ENCODE measurements around the gene PPP1R8.

The PPP1R8 gene

DNA sequence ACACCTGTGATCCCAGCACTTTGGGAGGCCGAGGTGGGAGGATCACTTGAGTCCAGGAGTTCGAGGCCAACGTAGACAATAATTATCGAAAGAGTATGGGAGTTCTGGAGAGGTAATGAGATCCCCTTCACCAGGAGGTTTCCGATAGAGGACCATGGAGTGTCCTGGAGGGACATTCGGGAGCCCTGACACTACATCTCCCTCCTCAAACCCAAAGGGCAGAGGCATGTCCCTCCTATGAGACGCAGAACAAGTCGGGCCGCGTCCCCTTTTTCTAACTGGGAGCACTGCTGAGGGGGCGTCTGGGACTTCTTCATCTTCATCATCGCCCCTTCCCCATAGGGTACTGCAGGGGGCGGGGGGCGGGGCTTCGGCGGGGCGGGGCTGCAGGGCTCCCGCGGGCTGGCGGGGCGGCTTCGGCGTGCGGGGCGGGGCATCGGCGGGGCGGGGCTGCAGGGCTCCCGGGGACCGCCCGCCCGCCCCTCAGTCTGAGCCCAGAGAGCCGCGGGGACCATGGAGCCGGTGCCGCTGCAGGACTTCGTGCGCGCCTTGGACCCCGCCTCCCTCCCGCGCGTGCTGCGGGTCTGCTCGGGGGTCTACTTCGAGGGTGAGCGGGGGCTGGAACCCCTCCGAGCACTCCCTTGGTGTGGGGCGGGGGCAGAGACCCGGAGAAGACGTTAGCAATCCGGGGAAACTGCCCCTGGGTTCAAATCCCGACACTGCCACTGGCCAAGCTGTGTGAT is 41.6 kb downstream of the PPP1R8 start, which contains the start of gene THEMIS2:
Gene THEMIS2, plus strand, starts transcription at position 486 of the 743 bp plus-strand sequence. Its CDS starts 28 bp downstream, at position 514.
- DNase-seq (ENCODE audit: low read depth): no peak

DNA sequence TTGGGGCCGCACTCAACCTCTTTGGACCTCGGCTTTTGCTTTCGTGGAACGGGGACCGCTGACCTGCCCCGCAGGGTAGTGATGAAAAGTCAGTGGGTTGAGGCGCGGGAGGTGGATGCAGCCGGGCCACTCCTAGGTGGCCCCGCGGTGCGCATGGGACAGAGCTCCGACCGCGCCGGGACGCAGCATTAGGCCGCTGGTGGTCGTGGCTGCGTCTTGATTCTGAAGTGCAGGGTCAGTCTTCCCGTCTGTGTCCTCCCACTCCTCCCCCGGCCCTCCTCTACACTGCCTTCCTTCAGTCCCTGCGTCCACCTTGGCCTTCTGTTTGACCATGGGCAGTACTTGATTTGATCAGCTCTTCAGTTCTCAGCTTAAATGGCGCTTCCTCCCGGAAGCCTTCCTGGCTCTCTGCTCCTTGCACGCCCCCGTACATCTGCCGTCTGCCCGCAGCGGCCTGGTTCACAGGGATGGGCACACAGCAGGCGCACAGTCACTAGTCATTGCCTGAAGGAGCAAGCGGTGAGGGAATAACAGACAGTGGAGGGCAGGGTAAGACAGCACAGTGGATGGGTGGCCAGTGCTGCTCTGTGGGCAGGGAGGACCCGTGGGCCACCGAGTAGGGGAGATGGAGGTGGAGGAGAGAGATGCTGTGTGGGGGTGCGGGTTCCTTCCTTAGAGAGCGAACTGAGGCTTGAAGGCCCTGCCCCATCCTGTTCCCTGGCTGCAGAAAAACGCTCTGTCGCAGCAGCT is 42.4 kb downstream of the PPP1R8 start:
- DNase-seq (ENCODE audit: low read depth): no peak

DNA sequence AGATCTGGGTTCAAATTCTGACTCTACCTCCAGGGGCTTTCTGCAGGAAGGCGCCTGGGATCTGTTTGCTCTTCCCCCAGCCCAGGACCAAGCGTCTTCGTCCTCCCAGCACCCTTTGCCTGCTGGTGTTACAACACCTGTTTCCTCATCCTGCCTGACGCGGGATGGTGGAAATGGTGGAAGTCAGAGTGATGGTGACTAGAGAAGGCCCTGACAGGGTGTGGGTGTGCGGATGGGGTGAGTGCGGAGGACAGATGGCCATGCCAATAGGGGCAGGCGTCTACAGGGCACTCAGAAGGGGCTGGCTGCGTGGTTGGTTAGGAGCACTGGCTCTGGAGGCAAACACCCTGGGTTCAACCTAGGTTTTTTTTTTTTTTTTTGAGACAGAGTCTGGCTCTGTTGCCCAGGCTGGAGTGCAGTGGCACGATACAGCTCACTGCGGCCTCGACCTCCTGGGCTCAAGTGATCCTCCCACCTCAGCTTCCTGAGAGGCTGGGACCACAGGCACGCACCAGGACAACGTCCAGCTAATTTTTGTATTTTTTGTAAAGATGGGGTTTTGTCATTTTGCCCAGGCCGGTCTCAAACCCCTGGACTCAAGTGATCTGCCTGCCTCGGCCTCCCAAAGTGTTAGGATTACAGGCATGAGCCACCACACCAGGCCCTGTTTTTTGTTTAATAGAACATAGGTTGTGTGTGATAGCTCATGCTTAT is 43.2 kb downstream of the PPP1R8 start:
- no peak for DNase-seq (ENCODE audit: low read depth)

DNA sequence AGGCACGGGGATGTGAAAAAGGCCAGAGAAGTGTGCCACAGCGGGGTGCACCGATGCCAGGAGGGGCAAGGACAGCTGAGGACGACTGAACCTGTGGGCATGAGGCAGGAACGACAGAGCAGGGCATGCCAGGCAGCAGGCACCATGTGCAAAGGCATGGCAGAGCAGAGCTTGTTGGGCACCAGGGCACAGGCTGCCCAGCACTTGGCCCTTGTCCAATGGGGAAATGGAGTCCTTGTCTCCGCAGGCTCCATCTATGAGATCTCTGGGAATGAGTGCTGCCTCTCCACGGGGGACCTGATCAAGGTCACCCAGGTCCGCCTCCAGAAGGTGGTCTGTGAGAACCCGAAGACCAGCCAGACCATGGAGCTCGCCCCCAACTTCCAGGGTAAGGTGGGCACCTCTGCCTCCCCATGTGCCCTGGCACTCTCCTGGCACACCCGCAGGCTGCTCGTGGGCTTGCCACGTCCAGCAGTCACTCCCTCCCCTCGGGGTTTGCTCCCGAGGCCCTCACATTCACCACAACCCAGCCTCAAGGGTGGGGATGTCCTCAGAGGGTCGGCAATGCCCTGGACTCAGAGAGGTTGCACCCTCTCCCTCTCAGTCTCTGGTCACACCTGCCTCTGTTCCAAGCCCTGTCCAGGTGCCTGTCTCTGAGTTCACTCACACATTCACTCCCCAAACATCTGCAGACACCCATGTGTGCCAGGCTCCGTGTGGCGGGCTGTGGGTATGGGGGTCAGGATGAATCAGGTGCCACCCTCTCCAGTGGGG is 45.9 kb downstream of the PPP1R8 start:
- no peak for DNase-seq (ENCODE audit: low read depth)

DNA sequence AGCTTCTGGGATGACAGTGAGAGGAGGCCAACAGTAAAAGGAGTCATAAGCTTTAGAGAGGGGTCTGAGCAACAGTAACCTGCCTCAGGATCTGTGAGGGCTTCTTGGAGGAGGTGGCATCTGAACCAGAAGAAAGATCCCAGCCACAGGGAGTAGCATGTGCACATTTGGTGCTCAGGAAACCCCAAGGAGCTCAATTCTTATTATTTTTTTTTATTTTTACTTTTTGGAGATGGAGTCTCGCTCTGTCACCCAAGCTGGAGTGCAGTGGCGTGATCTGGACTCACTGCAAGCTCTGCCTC is 46.5 kb downstream of the PPP1R8 start:
- no peak for DNase-seq (ENCODE audit: low read depth)

DNA sequence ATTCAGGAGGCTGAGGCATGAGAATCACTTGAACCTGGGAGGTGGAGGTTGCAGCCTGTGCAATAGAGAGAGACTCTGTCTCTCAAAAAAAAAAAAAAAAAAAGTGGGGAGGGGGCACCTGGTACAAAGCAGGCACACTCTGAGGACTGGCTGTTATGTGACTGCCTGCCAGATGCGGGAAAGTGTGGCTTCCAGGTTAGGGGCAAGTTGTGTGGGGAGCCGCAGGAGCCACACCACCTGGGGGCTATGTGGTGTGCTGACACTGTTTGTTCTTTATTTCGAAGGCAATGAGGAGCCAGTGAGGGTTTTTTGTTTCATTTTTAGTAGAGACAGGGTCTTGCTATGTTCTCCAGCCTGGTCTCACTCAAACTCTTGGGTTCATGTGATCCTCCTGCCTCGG is 47.5 kb downstream of the PPP1R8 start:
- no peak for DNase-seq (ENCODE audit: low read depth)

DNA sequence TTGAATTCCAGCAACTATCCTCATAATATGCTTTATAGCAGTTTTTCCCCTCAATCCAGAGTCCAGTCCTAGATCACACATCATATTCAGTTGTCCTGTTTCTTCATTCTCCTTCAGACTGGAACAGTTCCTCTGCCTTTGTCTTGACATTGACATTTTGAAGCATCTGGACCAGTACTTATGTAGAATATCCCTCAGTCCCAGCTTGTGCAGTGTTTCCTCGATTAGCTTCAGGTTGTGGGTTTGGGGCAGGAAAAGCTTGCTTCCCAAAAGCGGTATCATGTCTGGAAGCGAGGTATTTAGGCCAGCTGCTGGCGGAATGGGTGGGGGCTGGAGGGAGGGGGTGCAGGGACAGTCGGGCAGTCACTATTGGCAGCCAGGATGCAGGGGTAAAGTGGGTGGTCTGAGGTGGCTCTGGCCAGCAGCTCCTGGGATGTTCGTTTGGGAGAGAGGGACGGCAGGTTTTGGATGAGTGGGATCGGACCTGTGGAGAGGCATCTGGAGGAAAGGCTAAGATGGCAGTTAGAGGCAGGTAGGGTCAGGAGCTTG is 48.3 kb downstream of the PPP1R8 start:
- DNase-seq (ENCODE audit: low read depth): no peak

DNA sequence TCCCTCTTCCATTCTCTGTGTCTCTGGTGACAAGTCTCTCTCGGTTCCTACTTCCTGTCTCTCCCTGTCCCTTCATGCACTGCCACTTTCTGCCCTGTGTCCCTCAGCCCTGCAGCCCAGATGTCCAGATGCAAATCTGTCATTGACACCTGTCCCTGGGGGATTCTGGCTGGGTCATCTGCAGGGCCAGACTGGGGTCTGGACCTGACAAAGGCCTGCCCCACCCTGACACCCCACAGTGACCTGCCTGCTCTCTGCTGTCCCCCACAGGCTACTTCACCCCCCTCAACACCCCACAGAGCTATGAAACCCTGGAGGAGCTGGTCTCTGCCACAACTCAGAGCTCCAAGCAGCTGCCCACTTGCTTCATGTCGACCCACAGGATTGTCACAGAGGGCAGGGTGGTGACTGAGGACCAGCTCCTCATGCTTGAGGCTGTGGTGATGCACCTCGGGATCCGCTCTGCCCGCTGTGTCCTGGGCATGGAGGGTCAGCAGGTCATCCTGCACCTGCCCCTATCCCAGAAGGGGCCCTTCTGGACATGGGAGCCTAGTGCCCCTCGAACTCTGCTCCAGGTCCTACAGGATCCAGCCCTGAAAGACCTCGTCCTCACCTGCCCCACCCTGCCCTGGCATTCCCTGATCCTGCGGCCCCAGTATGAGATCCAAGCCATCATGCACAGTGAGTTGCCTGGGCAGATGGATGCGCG is 48.9 kb downstream of the PPP1R8 start:
- DNase-seq (ENCODE audit: low read depth): no peak

DNA sequence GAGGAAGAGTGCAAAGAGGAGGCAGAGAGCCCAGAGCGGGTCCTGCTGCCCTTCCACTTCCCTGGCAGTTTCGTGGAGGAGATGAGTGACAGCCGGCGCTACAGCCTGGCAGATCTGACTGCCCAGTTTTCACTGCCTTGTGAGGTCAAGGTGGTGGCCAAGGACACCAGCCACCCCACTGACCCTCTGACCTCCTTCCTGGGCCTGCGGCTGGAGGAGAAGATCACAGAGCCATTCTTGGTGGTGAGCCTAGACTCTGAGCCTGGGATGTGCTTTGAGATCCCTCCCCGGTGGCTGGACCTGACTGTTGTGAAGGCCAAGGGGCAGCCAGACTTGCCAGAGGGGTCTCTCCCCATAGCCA is 51.9 kb downstream of the PPP1R8 start:
- no peak for DNase-seq (ENCODE audit: low read depth)

DNA sequence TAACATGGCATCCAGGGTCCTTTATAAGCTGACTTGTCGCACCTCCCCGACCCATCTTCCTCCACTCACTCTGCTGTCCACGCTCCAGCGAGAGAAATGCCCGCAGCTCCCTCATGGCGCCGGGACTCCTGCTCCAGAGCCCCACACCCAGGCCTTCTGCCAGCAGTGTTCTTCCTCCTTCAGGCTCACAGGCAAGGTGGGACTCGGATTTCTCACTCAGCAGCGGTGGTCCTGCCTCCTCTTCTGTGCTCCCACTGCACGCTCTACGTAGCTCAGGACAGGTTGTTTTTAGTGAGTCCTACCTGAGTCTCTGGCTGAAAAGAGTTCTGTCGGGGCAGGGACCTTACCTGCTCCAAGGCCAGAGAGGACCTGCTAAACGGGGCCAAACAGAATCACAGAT is 53.0 kb downstream of the PPP1R8 start:
- no peak for DNase-seq (ENCODE audit: low read depth)

DNA sequence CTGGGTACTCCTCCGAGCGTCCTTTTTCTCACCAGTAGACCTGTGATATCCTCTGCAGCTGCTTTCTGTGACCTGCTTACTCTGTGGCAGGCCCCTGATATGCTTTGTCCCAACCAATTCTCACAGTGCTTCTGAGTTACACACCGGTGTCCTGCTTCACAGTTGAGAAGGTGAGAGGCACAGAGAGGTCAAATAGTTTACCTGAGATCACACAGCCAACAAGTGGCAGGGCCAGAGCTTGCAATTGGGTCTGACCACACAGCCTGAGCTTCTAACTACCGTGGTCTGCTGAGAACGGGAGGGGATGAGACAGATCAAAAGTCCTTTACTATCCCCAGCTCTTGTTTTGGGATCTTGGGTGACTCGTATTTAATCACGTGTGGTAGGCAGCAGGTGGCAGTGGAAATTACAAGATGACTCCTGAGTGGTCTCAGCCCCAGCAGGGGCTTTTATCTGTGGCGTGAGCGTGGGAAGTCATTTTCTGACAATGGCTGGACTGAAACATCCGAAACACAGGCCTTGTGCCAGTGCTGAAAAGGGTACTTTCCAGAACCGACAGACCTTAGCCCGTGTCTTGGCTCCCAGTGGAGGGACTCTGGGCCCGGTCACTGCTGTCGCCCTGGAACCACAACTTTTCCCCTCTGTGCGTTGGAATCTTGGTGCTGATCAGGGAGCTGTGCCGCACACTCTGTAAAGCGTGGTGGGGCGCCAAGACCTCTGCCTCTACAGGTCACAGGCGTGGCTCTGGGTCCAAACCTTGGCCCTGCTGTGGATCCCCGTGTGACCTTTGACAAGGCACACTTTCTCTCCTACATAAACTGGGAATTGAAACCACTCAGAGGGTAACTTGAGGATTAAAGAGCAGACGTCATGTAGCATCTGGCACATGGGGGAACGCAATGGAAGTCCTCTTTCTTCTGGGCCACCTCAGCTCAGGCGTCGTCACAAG is 53.7 kb downstream of the PPP1R8 start:
- no peak for DNase-seq (ENCODE audit: low read depth)

DNA sequence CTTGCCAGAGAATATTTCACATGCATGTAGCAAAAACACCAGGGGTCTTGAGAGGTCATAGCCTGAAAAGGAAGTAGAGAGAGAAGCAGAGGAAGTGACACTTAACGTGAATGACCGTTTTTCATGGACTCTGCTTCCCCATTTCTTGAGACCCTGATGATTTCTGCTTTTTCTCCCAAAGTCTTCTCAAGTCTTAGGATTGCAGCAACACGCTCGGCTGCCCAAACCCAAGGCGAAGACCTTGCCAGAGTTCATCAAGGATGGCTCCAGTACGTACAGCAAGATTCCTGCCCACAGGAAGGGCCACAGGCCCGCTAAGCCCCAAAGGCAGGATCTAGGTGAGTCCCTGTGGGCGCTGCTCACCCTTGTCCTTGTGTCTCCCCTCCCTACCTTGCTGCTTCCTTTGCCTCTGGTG is 54.5 kb downstream of the PPP1R8 start:
- DNase-seq (ENCODE audit: low read depth): no peak

DNA sequence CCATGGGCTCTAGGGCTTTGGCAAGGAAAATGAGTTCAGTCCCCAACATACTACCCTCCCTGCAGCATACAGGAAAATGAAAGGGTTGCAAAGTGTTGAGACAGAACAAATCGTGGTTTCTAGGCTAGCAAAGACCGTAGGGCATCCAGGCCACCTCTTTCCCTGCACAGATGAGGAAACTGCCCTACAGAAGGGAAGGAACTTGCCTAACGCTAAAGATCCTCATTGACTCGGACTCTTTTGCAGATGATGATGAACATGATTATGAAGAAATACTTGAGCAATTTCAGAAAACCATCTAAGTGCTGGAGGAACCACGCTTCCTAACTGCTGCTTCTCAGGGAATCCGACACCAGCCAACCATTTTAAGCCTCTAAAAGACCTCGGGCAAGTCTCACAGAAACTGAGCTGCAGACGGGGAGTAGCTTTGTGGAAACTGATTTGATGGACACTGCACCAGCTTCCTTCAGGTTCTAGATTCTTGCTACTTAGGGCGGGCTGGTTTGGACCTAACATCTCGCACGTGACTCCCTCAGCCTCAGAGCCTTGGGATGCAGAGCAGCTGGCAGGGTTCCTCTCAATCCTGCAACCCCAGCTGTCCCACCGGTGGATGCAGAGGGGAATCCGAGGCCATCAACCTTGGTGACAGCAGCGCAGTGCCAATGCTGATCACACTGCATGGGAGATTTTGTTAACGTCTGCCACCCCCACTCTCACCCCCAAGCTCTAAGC is 55.2 kb downstream of the PPP1R8 start:
- DNase-seq (ENCODE audit: low read depth): no peak

DNA sequence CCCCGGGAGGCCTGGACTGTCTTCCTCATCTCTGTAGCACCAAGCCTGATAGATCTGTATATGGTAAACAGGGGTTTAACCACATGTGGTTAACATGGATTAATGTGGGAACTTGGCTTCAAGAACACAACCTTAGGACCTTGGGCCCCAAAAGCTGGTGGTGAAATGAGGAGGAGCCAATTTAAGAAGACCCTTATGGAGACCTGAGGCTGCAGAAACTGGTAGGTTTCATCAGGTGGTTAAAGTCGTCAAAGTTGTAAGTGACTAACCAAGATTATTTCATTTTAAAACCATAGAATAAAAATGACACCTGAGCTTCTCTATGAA is 55.7 kb downstream of the PPP1R8 start:
- DNase-seq (ENCODE audit: low read depth): no peak

DNA sequence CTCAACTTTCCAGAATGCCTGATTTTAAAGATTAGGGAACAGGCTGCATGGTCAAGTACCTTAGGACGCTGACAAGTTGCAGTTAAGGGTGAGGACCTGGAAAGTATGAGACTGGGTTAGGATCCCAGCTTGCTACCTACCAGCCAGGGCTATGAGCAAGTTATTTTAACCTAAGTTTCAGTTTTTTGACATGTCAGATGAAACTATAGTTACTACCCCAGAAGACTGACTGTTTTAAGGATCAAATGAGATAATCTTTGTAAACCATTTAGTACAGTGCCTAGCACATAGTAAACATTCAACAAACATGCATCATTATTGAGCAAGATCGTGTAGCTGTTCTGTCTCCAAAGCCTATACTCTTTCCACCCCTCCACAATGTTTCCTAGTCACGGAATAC is 56.2 kb downstream of the PPP1R8 start:
- no peak for DNase-seq (ENCODE audit: low read depth)

DNA sequence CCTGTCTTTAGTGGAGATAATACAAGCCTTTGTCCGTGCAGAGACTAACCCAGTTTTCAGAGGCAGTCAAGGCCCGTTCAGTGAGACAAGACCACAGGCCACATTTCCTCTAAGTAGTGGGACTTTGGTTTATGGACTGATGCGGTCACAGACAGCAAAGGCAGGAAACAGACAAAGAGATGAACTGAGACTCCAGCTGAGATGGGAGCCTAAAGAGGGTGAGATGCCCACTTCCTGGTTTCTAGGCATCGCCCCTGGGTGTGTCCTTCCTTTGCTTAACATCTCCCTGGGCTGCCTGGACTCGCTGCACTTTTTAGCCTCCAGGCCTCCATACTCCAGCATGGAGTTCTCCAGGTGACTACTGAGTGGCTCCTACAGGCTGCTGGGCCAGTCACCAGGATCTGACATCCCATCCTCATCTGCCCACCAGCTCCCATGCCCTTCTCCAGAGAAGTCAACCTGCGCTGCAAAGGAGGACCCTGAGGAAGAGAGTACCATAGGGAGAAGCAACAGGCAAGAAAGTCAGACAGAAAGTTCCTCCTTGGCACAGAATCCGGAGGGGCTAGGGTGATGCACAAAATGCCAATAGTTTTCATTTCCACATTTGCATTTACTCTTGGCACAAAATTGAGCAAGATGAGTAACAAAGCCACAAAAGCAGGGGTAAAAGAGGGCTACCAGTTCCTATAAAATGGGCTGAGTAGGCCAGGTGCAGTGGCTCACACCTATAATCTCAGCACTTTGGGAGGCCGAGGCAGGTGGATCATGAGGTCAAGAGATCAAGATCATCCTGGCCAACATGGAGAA is 56.8 kb downstream of the PPP1R8 start:
- DNase-seq (ENCODE audit: low read depth): no peak

DNA sequence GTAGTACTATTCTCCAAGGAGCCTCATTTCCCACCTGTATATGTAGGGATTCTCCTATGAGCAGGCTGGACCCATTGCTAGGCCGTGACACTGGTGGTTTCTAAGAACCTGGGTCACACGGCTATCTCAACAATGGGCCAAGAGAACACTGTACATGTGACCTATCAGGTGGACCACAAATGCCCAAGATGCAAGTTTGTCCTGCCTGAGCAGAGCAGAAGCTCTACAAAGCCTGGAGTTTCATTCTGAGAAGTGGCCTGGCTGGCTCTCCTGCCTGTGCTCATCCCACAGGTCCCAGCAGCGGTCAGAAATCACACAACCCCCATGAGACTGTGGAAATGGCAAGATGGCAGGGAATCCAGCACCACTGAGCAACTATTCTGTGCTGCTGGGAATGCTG is 58.9 kb downstream of the PPP1R8 start:
- no peak for DNase-seq (ENCODE audit: low read depth)

DNA sequence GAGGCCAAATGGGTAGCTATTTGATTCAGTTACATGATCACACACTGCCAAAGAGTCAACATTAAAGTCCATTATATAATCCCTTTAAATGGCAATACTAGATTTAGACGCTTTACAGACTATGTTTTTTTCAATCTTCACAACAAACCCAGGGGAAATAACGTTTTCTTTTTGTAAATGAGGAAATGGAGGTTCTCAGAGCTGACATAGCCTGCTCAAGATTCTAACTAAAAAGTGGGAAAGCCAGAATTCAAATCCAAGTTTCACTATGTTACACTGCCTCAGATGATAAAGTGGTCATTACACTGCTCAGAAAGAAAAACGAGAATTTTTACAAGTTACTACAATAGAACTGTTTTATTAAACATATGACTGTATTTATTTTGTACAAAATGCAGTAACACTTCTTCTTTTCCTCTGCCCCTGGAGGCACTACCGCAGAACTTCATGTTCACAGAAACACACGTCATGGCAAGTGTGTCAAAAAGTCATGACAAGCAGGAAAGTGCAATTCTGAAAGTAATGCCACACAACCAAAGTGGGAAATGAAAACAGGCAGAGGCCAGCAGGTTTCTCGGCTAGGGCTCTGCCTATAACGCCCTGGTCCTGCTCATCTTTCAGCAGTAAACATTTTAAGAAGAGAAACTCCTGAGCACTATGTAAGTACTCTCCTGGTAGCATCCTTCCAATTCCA is 60.8 kb downstream of the PPP1R8 start:
- DNase-seq (ENCODE audit: low read depth): no peak

Data from HS-27A (cell line).